Activated T-cell treated with anti-CD3 and anti-CD28 coated beads, Interleukin-2, amount 50 U/mL, for 72 hours (primary cell): Measurements from ENCODE around the gene MPST. TPM values are rescaled to one million over a fixed set of nuclear protein-coding genes. Genes with fewer than 3 reads are reported as not detected.

Experiments used
- ATAC-seq, 2 donors: fragments of 150-1000 bp; cut with Tn5 transposase; replicated peaks in 1 of 2; 2 replicates each; pipeline ENCODE4 v1.10.0; 2021; ENCODE audit warnings: moderate library complexity in 2 of 2, mild to moderate bottlenecking in 1 of 2
- DNase-seq, 2 donors: peaks; one replicate each; pipeline ENCODE4 v3.0.0; 2021 to 2022; ENCODE audit warnings: mixed read lengths in 1 of 2
- H3K27ac Mint-ChIP-seq: one replicate; pipeline ENCODE4 v1.8.0; 2022; ENCODE audit warnings: mild to moderate bottlenecking, moderate library complexity, mixed read lengths
- H3K27me3 Mint-ChIP-seq: one replicate; pipeline ENCODE4 v1.8.0; 2022; ENCODE audit warnings: low read depth, mixed read lengths
- H3K36me3 Mint-ChIP-seq, 2 donors: one replicate each; pipeline ENCODE4 v1.8.0; 2022; ENCODE audit warnings: mixed read lengths in 2 of 2, mild to moderate bottlenecking in 1 of 2; ENCODE audit not compliant: insufficient read depth in 2 of 2
- H3K4me1 Mint-ChIP-seq: one replicate; pipeline ENCODE4 v1.8.0; 2022; ENCODE audit warnings: low read depth, mixed read lengths
- H3K4me3 Mint-ChIP-seq, 2 donors: one replicate each; pipeline ENCODE4 v1.8.0; 2022; ENCODE audit warnings: mild to moderate bottlenecking in 2 of 2, mixed read lengths in 2 of 2, moderate library complexity in 2 of 2
- H3K9me3 Mint-ChIP-seq, 2 donors: one replicate each; pipeline ENCODE4 v1.8.0; 2022; ENCODE audit warnings: mixed read lengths in 2 of 2
- total RNA-seq, 2 donors: library from RNA; stranded (reverse); gene quantifications; one replicate each; pipeline ENCODE4 v1.2.3, GENCODE V29; 2022

MPST gene
- 10 to 100 TPM; 14.2 to 28.1 TPM for total RNA-seq

- Mint-ChIP-seq H3K9me3 (no peaks in the 10 kb centered on the region), H3K4me1 (peaks cover 10% of the 10 kb centered on the region), H3K36me3 (no peaks in the 10 kb centered on the region), H3K27ac (no peak within 1 kb of the TSS), H3K4me3 (peak within 1 kb of the TSS; percentile 88), H3K27me3 (peaks cover 12% of the 10 kb centered on the region)
- DNase-seq (peak; percentile 68 to 70), ATAC-seq (peak; percentile 89 to 92)
Measured at GRCh38 chr22:37019309-37020191, at the start of gene MPST, which contains the start of gene TST. Gene MPST (plus strand): TSS chr22:37019742. CDS start chr22:37019837, 95 bp downstream. Gene TST (minus strand): TSS chr22:37019447. CDS start chr22:37018732, 715 bp downstream.

GRCh38 chr22:36971341-36972125 is 48.0 kb upstream of the MPST start:
- H3K27me3 Mint-ChIP-seq = no peaks in the 10 kb centered on the region
- H3K4me1 Mint-ChIP-seq = no peaks in the 10 kb centered on the region
- H3K4me3 Mint-ChIP-seq = no peak overlapping the region
- H3K9me3 Mint-ChIP-seq = no peaks in the 10 kb centered on the region
- no peak overlapping the region for H3K27ac Mint-ChIP-seq
- no peaks in the 10 kb centered on the region for H3K36me3 Mint-ChIP-seq
- DNase-seq (no peak), ATAC-seq (no peak)

DNA sequence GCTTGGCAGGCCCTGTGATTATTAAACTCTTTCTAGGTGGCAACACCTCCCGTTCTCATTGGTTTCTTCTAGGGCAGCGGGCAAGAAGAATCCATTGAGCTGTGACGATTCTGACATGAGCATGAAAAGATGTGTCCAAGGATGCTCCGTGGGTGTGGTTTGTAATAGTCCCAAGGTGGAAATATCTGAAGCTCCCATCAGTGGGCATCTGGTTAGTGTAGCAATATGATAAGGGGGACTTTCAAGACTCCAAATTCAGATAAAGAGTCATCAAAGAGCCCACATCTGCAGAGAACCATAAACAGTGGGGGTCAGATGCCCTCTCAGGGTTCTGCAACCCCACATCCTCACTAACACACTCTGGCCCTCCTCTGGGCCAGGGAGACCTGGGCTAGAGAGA is 42.9 kb upstream of the MPST start:
- Mint-ChIP-seq H3K27me3 (no peaks in the 10 kb centered on the region), H3K9me3 (no peaks in the 10 kb centered on the region), H3K4me1 (peaks cover 13% of the 10 kb centered on the region), H3K4me3 (peak overlapping the region in 1 of 2 donors; percentile 92), H3K27ac (no peak overlapping the region), H3K36me3 (no peaks in the 10 kb centered on the region)
- ATAC-seq (no peak), DNase-seq (no peak)

DNA sequence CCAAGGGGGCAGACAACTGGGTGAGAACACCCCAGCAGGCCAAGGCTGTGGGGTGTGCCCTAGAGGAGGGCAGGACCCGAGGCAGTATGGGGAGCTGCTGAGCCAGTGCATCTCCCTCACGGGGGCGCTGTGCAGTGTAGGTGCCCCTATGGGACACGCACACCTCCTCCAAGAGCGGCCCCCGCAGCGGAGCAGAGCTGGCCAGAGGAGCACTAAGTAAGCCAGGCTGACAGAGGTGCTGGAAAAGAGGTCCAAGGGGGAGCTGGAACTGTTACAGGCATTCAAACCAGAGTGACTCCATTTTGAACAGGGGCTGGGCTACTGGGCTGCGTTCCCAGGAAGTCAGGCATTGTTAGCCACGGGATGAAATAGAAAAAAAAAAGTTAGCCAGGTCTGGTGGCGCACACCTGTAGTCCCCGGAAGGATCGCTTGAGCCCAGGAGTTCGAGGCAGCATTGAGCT is 42.1 kb upstream of the MPST start:
- Mint-ChIP-seq H3K27ac (peak overlapping the region; percentile 93), H3K27me3 (peaks cover 5% of the 10 kb centered on the region), H3K4me3 (peak overlapping the region; percentile 91 to 92), H3K9me3 (no peaks in the 10 kb centered on the region), H3K4me1 (peaks cover 13% of the 10 kb centered on the region), H3K36me3 (no peaks in the 10 kb centered on the region)
- ATAC-seq (peak; percentile 96 to 97), DNase-seq (peak; percentile 87 to 89)

- H3K9me3 Mint-ChIP-seq = no peaks in the 10 kb centered on the region
- DNase-seq (peak; percentile 91 to 92), ATAC-seq (peak; percentile 85)
- peaks cover 13% of the 10 kb centered on the region for H3K4me1 Mint-ChIP-seq
- H3K36me3 Mint-ChIP-seq = no peaks in the 10 kb centered on the region
- H3K27me3 Mint-ChIP-seq = peaks cover 7% of the 10 kb centered on the region
- H3K4me3 Mint-ChIP-seq = peak overlapping the region; percentile 91 to 92
- peak overlapping the region; percentile 93 for H3K27ac Mint-ChIP-seq
Measured at GRCh38 chr22:36977947-36978660, 41.4 kb upstream of the MPST start.

GRCh38 chr22:36979016-36979910 is 40.3 kb upstream of the MPST start:
- Mint-ChIP-seq H3K9me3 (no peaks in the 10 kb centered on the region), H3K36me3 (no peaks in the 10 kb centered on the region), H3K4me3 (no peak overlapping the region), H3K4me1 (peaks cover 13% of the 10 kb centered on the region), H3K27ac (no peak overlapping the region), H3K27me3 (peaks cover 7% of the 10 kb centered on the region)
- DNase-seq = no peak
- no peak for ATAC-seq

- peaks cover 7% of the 10 kb centered on the region for H3K27me3 Mint-ChIP-seq
- peaks cover 5 to 8% of the 10 kb centered on the region in 2 donors for H3K36me3 Mint-ChIP-seq
- H3K4me1 Mint-ChIP-seq = peaks cover 13% of the 10 kb centered on the region
- H3K9me3 Mint-ChIP-seq = peaks cover 0 to 3% of the 10 kb centered on the region in 2 donors
- H3K27ac Mint-ChIP-seq = no peak overlapping the region
- no peak for ATAC-seq
- DNase-seq = no peak
- H3K4me3 Mint-ChIP-seq = no peak overlapping the region
Measured at GRCh38 chr22:36981247-36981775, 38.2 kb upstream of the MPST start.

GRCh38 chr22:36982136-36982535 is 37.4 kb upstream of the MPST start:
- Mint-ChIP-seq H3K27me3 (peaks cover 7% of the 10 kb centered on the region), H3K4me1 (peaks cover 12% of the 10 kb centered on the region), H3K9me3 (peaks cover 3 to 6% of the 10 kb centered on the region in 2 donors), H3K36me3 (peaks cover 6 to 13% of the 10 kb centered on the region in 2 donors), H3K27ac (no peak overlapping the region), H3K4me3 (no peak overlapping the region)
- no peak for ATAC-seq
- no peak for DNase-seq

DNA sequence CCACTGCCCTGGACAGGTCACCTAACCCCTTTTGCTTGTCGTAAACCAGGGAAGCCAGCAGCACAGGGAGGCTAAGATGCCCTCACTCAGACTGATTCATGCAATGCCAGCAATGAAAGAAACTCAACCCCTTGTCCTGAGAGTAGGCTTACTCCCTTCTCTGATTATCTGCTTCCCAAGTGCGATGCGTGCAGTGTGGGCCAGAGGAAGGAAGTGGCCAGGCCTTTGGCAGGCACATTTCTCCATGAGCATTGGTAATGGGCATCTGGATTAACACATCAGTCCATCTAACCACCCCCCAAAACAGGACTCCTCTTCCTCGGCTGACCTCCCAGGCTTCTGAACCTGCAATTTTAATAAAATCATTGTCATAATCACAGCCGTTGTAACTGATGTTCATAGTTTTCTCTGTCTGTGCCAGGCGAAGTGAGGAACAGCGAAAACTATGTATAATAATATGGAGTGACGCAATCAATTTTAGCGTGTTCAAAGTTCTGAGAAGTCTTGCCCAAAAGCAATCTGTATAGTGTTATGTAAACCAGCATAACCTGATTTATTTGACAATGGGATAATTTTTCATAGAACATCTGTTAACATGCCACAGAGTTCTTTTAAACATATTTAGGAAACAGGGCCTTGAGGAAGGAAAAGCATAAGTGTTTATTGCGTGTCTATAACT is 34.2 kb upstream of the MPST start:
- DNase-seq (no peak), ATAC-seq (no peak)
- Mint-ChIP-seq H3K36me3 (peaks cover 6 to 13% of the 10 kb centered on the region in 2 donors), H3K9me3 (peaks cover 3 to 6% of the 10 kb centered on the region in 2 donors), H3K27me3 (peaks cover 24% of the 10 kb centered on the region), H3K27ac (no peak overlapping the region), H3K4me1 (peaks cover 6% of the 10 kb centered on the region), H3K4me3 (no peak overlapping the region)

- Mint-ChIP-seq H3K4me1 (peaks cover 6% of the 10 kb centered on the region), H3K27ac (no peak overlapping the region), H3K4me3 (no peak overlapping the region), H3K36me3 (peaks cover 6 to 13% of the 10 kb centered on the region in 2 donors), H3K9me3 (peaks cover 3 to 6% of the 10 kb centered on the region in 2 donors), H3K27me3 (peaks cover 33% of the 10 kb centered on the region)
- peak in 1 of 2 donors; percentile 66 for ATAC-seq
- DNase-seq = peak; percentile 30 to 58
Measured at GRCh38 chr22:36986242-36986821, 33.2 kb upstream of the MPST start.
